Activated T-cell treated with anti-CD3 and anti-CD28 coated beads, Interleukin-2, amount 50 U/mL, for 4 hours (primary cell): ENCODE results near the gene TNS4. TPM values are rescaled to one million over a fixed set of nuclear protein-coding genes. Genes with fewer than 3 reads are reported as not detected.

Experiments
- ATAC-seq, 2 donors: fragments of 200-7000 bp; cut with Tn5 transposase; one replicate each; pipeline ENCODE4 v1.10.0; 2021
- DNase-seq: peaks from one replicate; pipeline ENCODE4 v3.0.0-alpha.2; 2020
- H3K27me3 Mint-ChIP-seq: one replicate; pipeline ENCODE4 v1.8.0; 2021; ENCODE audit warnings: low read depth, mixed read lengths
- H3K36me3 Mint-ChIP-seq: one replicate; pipeline ENCODE4 v1.8.0; 2022; ENCODE audit warnings: mixed read lengths; ENCODE audit not compliant: insufficient read depth
- H3K4me1 Mint-ChIP-seq: one replicate; pipeline ENCODE4 v1.8.0; 2021; ENCODE audit warnings: low read depth, mixed read lengths
- H3K4me3 Mint-ChIP-seq: one replicate; pipeline ENCODE4 v1.8.0; 2021; ENCODE audit warnings: mild to moderate bottlenecking, moderate library complexity, mixed read lengths
- H3K9me3 Mint-ChIP-seq: one replicate; pipeline ENCODE4 v1.8.0; 2021; ENCODE audit warnings: mixed read lengths
- total RNA-seq, 3 donors: library from RNA; stranded (reverse); gene quantifications; one replicate each; pipeline ENCODE4 v1.2.1, GENCODE V29; 2021

Gene TNS4
- total RNA-seq, 3 donors from 2014 or later = 3.9 to 4.7 (median 4.1) TPM

DNA sequence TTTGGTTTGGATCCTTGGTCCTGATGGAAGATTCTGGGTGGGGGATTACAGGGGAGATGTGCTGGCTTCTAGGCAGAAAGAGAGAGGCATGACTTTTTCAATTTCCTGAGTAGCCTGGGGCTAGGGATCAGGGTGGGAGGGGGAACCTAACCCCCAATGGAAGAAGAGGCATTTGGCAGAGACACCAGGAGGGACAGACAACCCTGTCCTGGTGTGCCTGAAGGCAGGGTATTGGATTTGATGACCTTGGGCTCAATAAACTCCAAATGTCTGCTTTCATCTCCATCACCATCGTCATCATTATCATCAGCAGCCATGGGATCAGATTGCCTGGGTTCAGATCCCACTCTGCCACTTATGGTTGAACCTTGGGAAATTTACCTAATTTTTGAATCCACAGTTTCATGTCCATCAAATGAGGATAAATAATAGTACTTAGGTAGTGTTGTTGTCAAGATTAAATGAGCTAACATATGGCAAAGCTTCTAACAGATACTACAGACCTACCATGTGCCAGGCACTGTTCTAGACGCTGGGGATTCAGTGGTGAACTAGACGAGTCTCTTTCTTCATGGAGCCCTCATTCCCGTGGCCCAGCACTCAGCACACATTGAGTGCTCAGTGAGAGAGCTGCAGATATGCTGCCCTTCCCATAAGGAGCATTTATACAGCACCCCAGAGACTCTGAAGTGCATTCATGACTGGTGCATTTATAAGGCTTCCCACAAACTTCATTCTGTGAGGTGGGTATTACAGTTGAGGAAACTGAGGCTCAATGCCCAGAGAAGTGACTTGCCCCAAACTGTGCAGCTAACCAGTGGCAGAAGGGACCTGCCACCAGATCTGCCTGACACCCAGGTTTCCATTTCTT is 31.4 kb downstream of the TNS4 start:
- H3K36me3 Mint-ChIP-seq = no peaks in the 10 kb centered on the region
- H3K4me1 Mint-ChIP-seq = no peaks in the 10 kb centered on the region
- no peak for ATAC-seq
- H3K4me3 Mint-ChIP-seq = no peak overlapping the region
- H3K27me3 Mint-ChIP-seq = peaks cover 6% of the 10 kb centered on the region
- no peak for DNase-seq
- no peaks in the 10 kb centered on the region for H3K9me3 Mint-ChIP-seq

DNA sequence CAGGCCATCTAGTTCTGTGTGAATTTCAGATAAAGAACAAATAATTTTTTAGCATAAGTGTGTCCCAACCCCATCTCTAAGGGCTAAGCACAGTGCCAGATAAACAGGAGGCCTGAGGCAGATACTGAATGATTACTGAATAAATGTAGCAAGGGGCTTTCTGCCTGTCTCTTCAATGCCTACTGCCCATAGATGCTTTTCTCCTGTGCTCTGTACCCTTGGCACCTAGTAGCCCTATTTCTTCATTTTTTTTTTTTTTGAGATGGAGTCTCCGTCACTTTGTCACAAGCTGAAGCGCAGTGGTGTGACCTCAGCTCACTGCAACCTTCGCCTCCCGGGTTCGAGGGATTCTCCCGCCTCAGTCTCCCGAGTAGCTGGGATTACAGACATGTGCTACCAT is 32.9 kb downstream of the TNS4 start:
- no peak for DNase-seq
- Mint-ChIP-seq H3K27me3 (peaks cover 6% of the 10 kb centered on the region), H3K4me3 (no peak overlapping the region), H3K4me1 (no peaks in the 10 kb centered on the region), H3K36me3 (no peaks in the 10 kb centered on the region), H3K9me3 (no peaks in the 10 kb centered on the region)
- ATAC-seq = no peak

DNA sequence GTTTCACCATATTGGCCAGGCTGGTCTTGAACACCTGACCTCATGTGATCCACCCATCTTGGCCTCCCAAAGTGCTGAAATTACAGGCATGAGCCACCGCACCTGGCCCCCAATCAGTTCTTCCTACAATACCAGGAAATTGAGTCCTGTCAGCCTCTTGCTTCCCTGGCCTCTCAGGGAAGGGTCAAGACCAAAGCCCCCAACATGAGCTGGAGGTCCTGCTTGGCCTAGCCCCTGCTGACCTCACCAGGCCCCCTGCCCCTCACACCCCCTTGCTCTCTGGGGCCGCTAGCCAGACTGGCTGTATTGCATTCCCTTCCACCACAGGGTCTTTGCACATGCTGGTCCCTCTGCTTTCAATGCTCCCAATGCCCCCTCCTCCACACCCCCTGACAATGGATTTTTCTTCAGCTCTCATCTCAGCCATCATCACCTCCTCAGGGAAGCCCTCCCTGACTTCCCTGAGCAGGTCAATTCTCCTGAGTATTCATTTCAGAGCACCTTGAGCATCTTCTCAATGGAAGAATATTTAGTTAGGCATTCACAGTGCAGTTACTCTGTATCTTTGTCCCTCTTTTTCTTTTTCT is 34.0 kb downstream of the TNS4 start:
- ATAC-seq (no peak), DNase-seq (no peak)
- H3K36me3 Mint-ChIP-seq = no peaks in the 10 kb centered on the region
- H3K9me3 Mint-ChIP-seq = no peaks in the 10 kb centered on the region
- no peaks in the 10 kb centered on the region for H3K4me1 Mint-ChIP-seq
- H3K27me3 Mint-ChIP-seq = peaks cover 2% of the 10 kb centered on the region
- no peak overlapping the region for H3K4me3 Mint-ChIP-seq

DNA sequence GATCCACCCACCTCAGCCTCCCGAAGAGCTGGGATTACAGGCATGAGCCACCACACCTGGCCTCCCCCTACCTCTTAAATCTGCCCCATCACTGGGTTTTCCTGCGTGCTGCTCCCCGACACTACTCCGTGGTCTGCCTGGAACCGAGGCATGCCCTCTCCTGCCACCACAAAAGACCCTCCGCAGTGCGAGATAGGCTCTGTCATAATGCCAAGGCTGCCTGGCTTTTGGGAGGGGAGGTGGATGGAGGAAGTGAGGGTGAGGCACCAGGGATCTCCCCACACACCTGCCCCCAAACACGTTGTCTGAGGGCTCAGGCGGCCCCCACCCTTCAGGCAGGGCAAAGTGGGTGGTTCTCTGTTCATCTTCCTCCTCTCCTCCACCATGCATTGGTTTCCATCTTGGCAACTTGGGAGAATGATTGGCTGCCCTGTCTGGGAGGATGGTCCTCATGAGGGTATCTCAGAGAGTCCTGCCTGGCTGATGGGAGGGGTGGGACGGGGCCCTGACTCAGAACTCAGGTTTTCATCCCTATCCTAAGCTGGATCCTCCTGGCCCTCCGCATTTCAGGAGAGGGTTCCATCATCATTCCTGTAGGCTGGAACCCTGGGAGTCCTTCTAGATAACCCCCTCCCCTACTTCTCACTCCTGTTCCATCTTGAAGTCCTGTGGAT is 35.0 kb downstream of the TNS4 start:
- ATAC-seq (no peak), DNase-seq (no peak)
- Mint-ChIP-seq H3K4me3 (no peak overlapping the region), H3K4me1 (no peaks in the 10 kb centered on the region), H3K27me3 (peaks cover 2% of the 10 kb centered on the region), H3K9me3 (no peaks in the 10 kb centered on the region), H3K36me3 (no peaks in the 10 kb centered on the region)

DNA sequence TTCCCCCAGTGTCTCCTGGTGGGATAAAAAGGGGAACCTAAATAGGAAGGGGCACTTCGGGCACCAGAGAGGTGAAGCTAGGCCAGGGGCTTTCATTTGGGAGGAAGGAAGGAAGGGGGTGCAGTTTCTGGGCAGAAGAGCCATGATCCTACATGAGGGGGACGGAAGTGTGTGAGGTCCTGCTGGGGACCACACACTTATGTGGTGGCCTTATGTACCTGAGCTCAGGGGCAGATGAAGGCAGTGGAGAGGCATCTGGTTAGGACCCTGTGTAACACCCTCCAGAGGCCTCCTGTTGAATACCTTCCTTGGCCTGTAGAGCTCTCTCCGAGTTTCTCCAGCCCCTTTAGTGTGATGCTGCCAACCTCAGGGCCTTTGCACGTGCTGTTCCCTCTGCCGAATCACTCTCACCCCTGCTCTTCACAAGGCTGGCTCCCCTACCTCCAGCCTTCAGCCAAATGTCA is 37.0 kb downstream of the TNS4 start:
- Mint-ChIP-seq H3K36me3 (no peaks in the 10 kb centered on the region), H3K27me3 (no peaks in the 10 kb centered on the region), H3K4me1 (no peaks in the 10 kb centered on the region), H3K4me3 (no peak overlapping the region), H3K9me3 (no peaks in the 10 kb centered on the region)
- no peak for DNase-seq
- ATAC-seq = no peak

DNA sequence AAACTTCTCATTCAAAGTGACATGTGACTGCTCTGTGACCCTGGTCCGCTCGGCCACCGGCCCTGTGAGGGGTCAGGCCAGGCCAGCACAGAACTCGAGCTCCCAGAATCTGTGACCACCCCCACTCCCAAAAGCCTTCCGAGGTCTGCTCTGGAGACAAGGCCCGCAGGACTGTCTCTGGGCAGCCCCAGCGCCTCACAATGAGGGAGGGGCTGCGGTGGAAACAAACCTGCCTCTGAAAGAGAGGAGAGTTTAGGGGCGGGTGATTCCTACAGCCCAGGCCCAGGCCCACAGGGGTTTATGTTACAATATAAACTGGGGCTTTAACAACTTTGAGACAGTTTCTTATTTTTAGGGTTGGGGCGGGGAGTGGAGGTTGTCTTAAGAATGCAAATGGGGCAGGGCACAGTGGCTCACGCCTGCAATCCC is 38.3 kb downstream of the TNS4 start:
- no peaks in the 10 kb centered on the region for H3K9me3 Mint-ChIP-seq
- H3K4me3 Mint-ChIP-seq = no peak overlapping the region

DNA sequence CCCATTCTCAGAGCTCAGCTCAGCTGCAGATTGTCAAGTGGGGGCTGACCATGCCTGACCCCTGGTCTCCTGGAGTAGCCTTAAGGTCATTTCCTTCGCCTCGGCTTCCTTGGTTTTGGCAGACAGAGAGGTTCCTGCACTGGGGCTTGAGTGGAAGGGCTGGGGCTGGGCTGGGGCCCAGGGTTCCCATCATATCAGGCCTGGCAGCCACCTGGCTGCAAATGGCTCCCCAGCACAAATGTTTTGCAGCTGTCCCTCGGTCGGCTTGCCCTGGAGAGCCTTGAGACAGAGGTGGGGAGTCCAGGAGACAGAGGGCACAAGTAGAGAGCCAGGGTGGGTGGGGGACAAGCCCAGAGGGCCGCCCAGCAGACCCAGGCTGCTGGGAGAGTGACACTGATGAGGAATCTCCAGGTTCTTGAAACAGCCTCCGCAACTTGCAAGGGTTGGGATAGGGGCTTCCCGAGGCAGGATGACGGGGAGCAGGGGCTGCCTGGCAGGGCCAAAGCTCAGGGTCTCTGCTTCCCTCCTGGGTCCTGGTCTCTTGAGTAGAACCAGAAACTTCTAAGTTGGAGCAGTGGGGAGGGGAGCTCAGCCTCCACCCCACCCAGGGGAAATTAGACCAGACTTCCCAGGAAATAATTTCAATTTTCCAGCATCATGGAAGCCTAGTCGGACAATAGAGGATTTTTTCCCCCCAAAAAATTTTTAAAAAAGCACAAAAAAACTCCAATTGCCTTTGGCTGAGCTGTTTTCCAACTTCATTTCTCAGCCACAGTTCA is 38.9 kb downstream of the TNS4 start:
- no peak for ATAC-seq
- Mint-ChIP-seq H3K9me3 (no peaks in the 10 kb centered on the region), H3K36me3 (no peaks in the 10 kb centered on the region)

More for the DNA sequence above, 38.3 kb downstream of the TNS4 start:
- no peak for DNase-seq
- Mint-ChIP-seq H3K27me3 (no peaks in the 10 kb centered on the region), H3K4me1 (no peaks in the 10 kb centered on the region), H3K36me3 (no peaks in the 10 kb centered on the region)
- no peak for ATAC-seq

DNA sequence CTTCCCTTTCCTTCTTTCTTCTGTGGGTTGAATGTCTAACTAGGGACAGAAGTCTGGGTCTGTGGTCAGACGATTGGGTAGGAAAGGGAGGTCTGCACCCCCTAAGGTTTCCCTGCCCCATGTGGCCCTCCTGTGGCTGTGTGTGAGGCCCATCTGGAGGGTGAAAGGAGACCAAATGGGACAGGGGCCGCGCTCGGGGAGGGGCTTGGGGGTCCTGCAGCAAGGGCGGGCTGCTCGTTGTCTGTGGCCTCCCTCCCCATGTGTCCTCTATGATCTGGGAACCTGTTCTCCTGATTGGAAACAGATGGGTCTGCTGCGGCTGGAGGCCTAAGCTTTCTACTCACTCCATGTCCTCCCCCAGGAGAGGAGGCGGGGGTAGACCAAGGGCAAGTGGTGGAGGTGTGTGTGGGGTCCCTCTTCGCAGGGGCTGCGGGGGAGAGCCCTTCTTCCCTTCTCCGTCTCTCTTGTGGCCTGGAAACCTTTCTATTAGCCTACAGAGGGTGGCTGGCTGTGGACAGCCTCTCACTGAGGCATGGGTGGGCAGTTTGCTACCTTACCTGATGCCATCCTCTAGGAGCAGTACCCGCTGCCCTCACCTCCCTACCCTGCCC is 39.6 kb downstream of the TNS4 start:
- Mint-ChIP-seq H3K4me1 (no peaks in the 10 kb centered on the region), H3K36me3 (no peaks in the 10 kb centered on the region), H3K27me3 (no peaks in the 10 kb centered on the region), H3K9me3 (no peaks in the 10 kb centered on the region), H3K4me3 (no peak overlapping the region)
- no peak for DNase-seq
- ATAC-seq = no peak

More for the DNA sequence above, 38.9 kb downstream of the TNS4 start:
- no peak overlapping the region for H3K4me3 Mint-ChIP-seq
- no peaks in the 10 kb centered on the region for H3K27me3 Mint-ChIP-seq
- H3K4me1 Mint-ChIP-seq = no peaks in the 10 kb centered on the region
- DNase-seq = no peak

DNA sequence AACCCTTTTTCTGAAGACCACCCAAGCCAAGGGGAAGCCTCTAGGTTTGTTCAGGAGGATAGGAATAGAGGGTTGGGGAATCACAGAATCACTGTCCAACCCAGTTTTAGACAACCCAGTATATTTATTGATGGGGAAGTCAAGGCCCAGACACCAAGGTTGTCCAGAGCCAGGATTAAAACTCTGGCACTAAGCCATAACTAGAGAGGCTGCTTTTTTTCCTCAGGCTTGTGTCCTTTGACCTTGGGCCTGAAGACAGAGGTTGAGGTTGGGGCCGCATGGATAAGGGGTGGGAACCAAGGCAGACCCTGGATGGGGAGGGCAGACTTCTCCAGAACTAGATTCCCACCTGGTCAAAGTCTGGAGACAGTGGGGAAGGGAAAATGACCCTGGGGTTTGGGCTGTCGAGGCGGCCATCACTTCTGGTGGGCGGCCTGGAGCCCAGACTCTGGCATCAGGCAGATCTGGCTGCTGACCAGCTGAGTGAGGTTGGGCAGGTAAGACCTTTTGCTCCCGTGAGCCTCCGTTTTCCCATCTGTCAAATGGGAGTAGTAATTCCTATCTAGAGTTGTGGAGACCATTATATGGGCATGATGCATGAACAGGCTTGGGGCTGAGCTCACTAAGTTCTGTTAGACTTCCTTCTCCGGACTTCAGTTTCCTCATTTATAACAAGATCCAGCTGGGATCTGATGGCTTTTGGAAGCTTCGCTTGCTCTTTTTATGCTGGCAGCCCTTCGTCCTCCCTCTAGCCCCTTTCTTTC is 40.3 kb downstream of the TNS4 start:
- no peak for ATAC-seq
- H3K4me1 Mint-ChIP-seq = no peaks in the 10 kb centered on the region
- no peak overlapping the region for H3K4me3 Mint-ChIP-seq
- H3K9me3 Mint-ChIP-seq = no peaks in the 10 kb centered on the region
- H3K27me3 Mint-ChIP-seq = no peaks in the 10 kb centered on the region
- H3K36me3 Mint-ChIP-seq = no peaks in the 10 kb centered on the region
- DNase-seq = no peak

DNA sequence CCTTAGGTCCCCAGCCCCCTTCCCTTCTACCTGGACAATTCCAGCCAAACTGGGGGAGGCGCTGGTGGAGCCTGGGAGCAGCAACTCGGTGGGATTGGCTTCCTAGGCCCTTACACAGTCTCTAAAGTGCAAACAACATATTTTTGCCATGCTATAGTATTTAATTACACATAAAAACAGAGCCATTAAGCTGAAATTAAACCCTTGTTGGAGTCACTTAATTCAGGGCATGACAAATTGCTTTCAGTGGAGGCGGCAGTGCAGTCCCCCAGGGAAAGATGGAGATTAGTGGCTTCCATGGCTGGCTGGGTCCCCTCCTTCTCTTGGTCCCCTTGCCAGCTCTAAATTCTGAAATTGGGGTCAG is 40.8 kb downstream of the TNS4 start:
- Mint-ChIP-seq H3K4me1 (no peaks in the 10 kb centered on the region), H3K27me3 (no peaks in the 10 kb centered on the region), H3K9me3 (no peaks in the 10 kb centered on the region), H3K4me3 (no peak overlapping the region), H3K36me3 (no peaks in the 10 kb centered on the region)
- DNase-seq (no peak), ATAC-seq (no peak)

DNA sequence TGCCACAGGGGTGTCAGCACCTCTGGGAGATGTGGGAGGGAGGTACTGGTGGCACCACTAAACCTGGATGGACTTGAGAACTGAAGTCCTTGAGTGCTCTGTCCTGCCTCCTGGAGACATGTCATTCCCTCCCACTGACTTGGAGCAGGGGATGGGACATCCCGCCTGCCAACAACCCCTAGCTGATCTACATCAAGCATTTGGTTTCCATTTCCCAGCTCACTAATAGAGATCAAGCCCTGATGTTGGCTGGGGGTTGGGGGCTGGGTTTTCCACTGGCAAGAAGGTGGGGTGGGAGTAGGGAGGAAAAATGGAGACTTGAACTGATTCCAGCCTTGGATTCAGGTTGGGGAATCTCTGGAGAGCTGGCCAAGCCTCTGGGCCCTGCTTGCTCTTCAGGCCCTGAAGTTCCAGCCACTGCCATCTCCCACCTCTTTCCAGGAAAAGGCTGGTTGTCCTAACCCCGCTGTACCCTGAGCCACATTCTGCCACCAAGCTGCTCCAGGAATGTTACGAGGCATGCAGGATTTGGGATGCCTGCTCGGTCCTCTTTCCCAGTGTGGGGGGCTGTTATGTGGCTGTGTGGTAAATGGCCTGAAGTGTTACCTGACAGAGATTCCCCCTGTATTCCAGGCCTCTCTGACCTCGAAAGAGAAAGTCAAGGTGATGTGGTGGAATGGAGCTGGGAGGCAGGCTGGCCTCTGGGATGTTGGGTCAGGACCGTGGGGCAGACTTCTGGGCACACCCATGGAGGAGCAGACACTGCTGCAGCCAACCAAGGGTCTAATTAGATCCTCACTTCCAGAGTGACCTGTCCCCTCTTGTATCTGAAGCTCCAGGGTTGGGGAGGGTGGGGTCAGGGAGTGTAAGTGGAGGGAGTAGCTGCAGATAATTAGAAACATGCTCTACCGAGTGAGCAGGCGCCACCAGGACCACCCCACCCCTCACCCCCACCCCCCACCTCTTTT is 41.5 kb downstream of the TNS4 start:
- Mint-ChIP-seq H3K36me3 (no peaks in the 10 kb centered on the region), H3K4me1 (no peaks in the 10 kb centered on the region), H3K27me3 (no peaks in the 10 kb centered on the region), H3K9me3 (no peaks in the 10 kb centered on the region), H3K4me3 (no peak overlapping the region)
- ATAC-seq (no peak), DNase-seq (no peak)

DNA sequence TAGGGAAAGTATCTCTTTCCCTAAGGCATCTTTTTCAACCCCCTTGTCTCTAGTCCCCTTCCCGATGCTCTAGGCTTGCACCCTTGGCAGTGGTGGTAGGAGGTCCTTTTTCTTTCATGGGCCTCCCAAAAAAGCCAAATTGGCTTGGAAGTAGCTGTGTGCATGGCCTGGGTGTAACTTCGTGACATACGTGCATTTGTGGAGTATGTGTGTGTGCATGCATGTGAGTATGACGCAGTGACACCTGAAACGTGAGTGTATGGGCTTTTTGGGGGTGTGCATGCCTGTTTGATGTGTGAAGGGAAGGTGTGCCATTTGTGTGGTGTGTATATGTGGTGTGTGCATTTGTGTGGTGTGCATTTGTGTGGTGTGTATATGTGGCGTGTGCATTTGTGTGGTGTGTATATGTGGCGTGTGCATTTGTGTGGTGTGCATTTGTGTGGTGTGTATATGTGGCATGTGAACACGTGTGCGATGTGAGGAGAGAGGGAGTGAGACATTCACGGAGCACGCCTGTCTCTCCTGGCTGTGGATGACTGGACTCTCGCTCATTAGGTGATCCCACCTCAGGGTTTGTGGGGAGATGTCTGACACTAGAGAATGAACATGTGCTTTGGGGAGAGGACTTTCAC is 42.5 kb downstream of the TNS4 start:
- H3K9me3 Mint-ChIP-seq = no peaks in the 10 kb centered on the region
- H3K27me3 Mint-ChIP-seq = no peaks in the 10 kb centered on the region
- no peak overlapping the region for H3K4me3 Mint-ChIP-seq
- DNase-seq = no peak
- no peak for ATAC-seq
- peaks cover 2% of the 10 kb centered on the region for H3K36me3 Mint-ChIP-seq
- no peaks in the 10 kb centered on the region for H3K4me1 Mint-ChIP-seq
